Inflammatory macrophage (primary cell): ENCODE measurements around the gene SLC17A7.

Experiments used
- DNase-seq, 2 donors: peaks; one replicate each; pipeline ENCODE4 v3.0.0-alpha.2; 2020 to 2022

Gene SLC17A7

GRCh38 chr19:49403404-49404187 lies 37.7 kb downstream of the SLC17A7 start:
- DNase-seq: no peak

- DNase-seq: no peak
Observed at GRCh38 chr19:49400029-49400428, 41.3 kb downstream of the SLC17A7 start.

- DNase-seq: no peak
Observed at GRCh38 chr19:49398931-49399330, 42.4 kb downstream of the SLC17A7 start.

- no peak for DNase-seq
Observed at GRCh38 chr19:49398001-49398615, 43.2 kb downstream of the SLC17A7 start.

- no peak for DNase-seq
Observed at GRCh38 chr19:49396738-49397505, 44.4 kb downstream of the SLC17A7 start.

- DNase-seq: peak in 1 of 2 donors; percentile 38
Observed at GRCh38 chr19:49395581-49396407, 45.5 kb downstream of the SLC17A7 start.

- no peak for DNase-seq
Observed at GRCh38 chr19:49393881-49394280, 47.4 kb downstream of the SLC17A7 start.

- peak; percentile 61 to 79 for DNase-seq
Observed at GRCh38 chr19:49391581-49392399, 49.5 kb downstream of the SLC17A7 start.

- DNase-seq: no peak
Observed at GRCh38 chr19:49390929-49391359, 50.4 kb downstream of the SLC17A7 start.

- DNase-seq: no peak
Observed at GRCh38 chr19:49390131-49390928, 51.0 kb downstream of the SLC17A7 start.

- DNase-seq: no peak
Observed at GRCh38 chr19:49389406-49389805, 51.9 kb downstream of the SLC17A7 start.

GRCh38 chr19:49387936-49388372 lies 53.4 kb downstream of the SLC17A7 start, which contains the start of gene KASH5:
KASH5 (plus strand) TSS chr19:49388249; CDS start chr19:49390884, 2,635 bp downstream.
- DNase-seq: peak; percentile 82 to 85

- no peak for DNase-seq
Observed at GRCh38 chr19:49383599-49383998, 57.7 kb downstream of the SLC17A7 start.

- no peak for DNase-seq
Observed at GRCh38 chr19:49382639-49383038, 58.7 kb downstream of the SLC17A7 start.

- no peak for DNase-seq
Observed at GRCh38 chr19:49380391-49380790, 60.9 kb downstream of the SLC17A7 start.
